ENCODE results near the gene CBFA2T3.

The CBFA2T3 gene

GRCh38 chr16:88913001-88913612 is 63.9 kb downstream of the CBFA2T3 start:
- H3K36me3 ChIP-seq (ENCODE audit: control insufficient read depth, insufficient read depth, low read length) = no peaks in the 10 kb centered on the region
- H3K27me3 ChIP-seq (ENCODE audit: control insufficient read depth, insufficient read depth, low read length, poor library complexity, severe bottlenecking) = no peaks in the 10 kb centered on the region
- H3K4me3 ChIP-seq (ENCODE audit: insufficient read depth, low read depth, low read length) = no peak overlapping the region
- no peak overlapping the region for H3K27ac ChIP-seq (ENCODE audit: insufficient read depth, low read depth, low read length, poor library complexity, severe bottlenecking)
- peaks cover 8% of the 10 kb centered on the region for H3K4me1 ChIP-seq (ENCODE audit: control insufficient read depth, insufficient read depth, low read length)
- H3K9me3 ChIP-seq (ENCODE audit: control insufficient read depth, low read length) = no peaks in the 10 kb centered on the region
- WGBS, 2 experiments = 91 to 94% methylated on average over 16 of the region's 16 CpGs

GRCh38 chr16:88912556-88912955 is 64.5 kb downstream of the CBFA2T3 start:
- Histone ChIP-seq H3K4me3 (ENCODE audit: insufficient read depth, low read depth, low read length) (no peak overlapping the region), H3K4me1 (ENCODE audit: control insufficient read depth, insufficient read depth, low read length) (peaks cover 8% of the 10 kb centered on the region), H3K9me3 (ENCODE audit: control insufficient read depth, low read length) (no peaks in the 10 kb centered on the region), H3K36me3 (ENCODE audit: control insufficient read depth, insufficient read depth, low read length) (no peaks in the 10 kb centered on the region), H3K27ac (ENCODE audit: insufficient read depth, low read depth, low read length, poor library complexity, severe bottlenecking) (no peak overlapping the region), H3K27me3 (ENCODE audit: control insufficient read depth, insufficient read depth, low read length, poor library complexity, severe bottlenecking) (no peaks in the 10 kb centered on the region)
- WGBS, 2 experiments = 74 to 78% methylated on average over 15 of the region's 15 CpGs

- Histone ChIP-seq H3K9me3 (ENCODE audit: control insufficient read depth, low read length) (no peaks in the 10 kb centered on the region), H3K36me3 (ENCODE audit: control insufficient read depth, insufficient read depth, low read length) (no peaks in the 10 kb centered on the region), H3K27me3 (ENCODE audit: control insufficient read depth, insufficient read depth, low read length, poor library complexity, severe bottlenecking) (no peaks in the 10 kb centered on the region), H3K27ac (ENCODE audit: insufficient read depth, low read depth, low read length, poor library complexity, severe bottlenecking) (no peak overlapping the region), H3K4me3 (ENCODE audit: insufficient read depth, low read depth, low read length) (no peak overlapping the region), H3K4me1 (ENCODE audit: control insufficient read depth, insufficient read depth, low read length) (peaks cover 7% of the 10 kb centered on the region)
- 92 to 96% methylated on average over 16 of the region's 16 CpGs for WGBS, 2 experiments
These were observed 65.1 kb downstream of the CBFA2T3 start for GRCh38 chr16:88911946-88912310.

GRCh38 chr16:88911136-88911945 is 65.7 kb downstream of the CBFA2T3 start:
- no peak overlapping the region for H3K27ac ChIP-seq (ENCODE audit: insufficient read depth, low read depth, low read length, poor library complexity, severe bottlenecking)
- no peaks in the 10 kb centered on the region for H3K9me3 ChIP-seq (ENCODE audit: control insufficient read depth, low read length)
- H3K27me3 ChIP-seq (ENCODE audit: control insufficient read depth, insufficient read depth, low read length, poor library complexity, severe bottlenecking) = no peaks in the 10 kb centered on the region
- H3K4me3 ChIP-seq (ENCODE audit: insufficient read depth, low read depth, low read length) = no peak overlapping the region
- 88 to 90% methylated on average over 36 of the region's 36 CpGs for WGBS, 2 experiments
- H3K4me1 ChIP-seq (ENCODE audit: control insufficient read depth, insufficient read depth, low read length) = peaks cover 3% of the 10 kb centered on the region
- H3K36me3 ChIP-seq (ENCODE audit: control insufficient read depth, insufficient read depth, low read length) = no peaks in the 10 kb centered on the region

- Histone ChIP-seq H3K9me3 (ENCODE audit: control insufficient read depth, low read length) (no peaks in the 10 kb centered on the region), H3K27ac (ENCODE audit: insufficient read depth, low read depth, low read length, poor library complexity, severe bottlenecking) (no peak overlapping the region), H3K36me3 (ENCODE audit: control insufficient read depth, insufficient read depth, low read length) (no peaks in the 10 kb centered on the region), H3K27me3 (ENCODE audit: control insufficient read depth, insufficient read depth, low read length, poor library complexity, severe bottlenecking) (no peaks in the 10 kb centered on the region), H3K4me3 (ENCODE audit: insufficient read depth, low read depth, low read length) (no peak overlapping the region), H3K4me1 (ENCODE audit: control insufficient read depth, insufficient read depth, low read length) (peaks cover 3% of the 10 kb centered on the region)
- 79 to 81% methylated on average over 26 of the region's 26 CpGs for WGBS, 2 experiments
These were observed 66.5 kb downstream of the CBFA2T3 start for GRCh38 chr16:88910284-88911135.

GRCh38 chr16:88909431-88910210 is 67.4 kb downstream of the CBFA2T3 start:
- Histone ChIP-seq H3K9me3 (ENCODE audit: control insufficient read depth, low read length) (no peaks in the 10 kb centered on the region), H3K4me1 (ENCODE audit: control insufficient read depth, insufficient read depth, low read length) (peaks cover 3% of the 10 kb centered on the region), H3K4me3 (ENCODE audit: insufficient read depth, low read depth, low read length) (no peak overlapping the region), H3K27me3 (ENCODE audit: control insufficient read depth, insufficient read depth, low read length, poor library complexity, severe bottlenecking) (no peaks in the 10 kb centered on the region), H3K27ac (ENCODE audit: insufficient read depth, low read depth, low read length, poor library complexity, severe bottlenecking) (no peak overlapping the region), H3K36me3 (ENCODE audit: control insufficient read depth, insufficient read depth, low read length) (no peaks in the 10 kb centered on the region)
- 91% methylated on average over 44 of the region's 44 CpGs for WGBS, 2 experiments

- WGBS, 2 experiments = 88 to 90% methylated on average over 17 of the region's 17 CpGs
- Histone ChIP-seq H3K9me3 (ENCODE audit: control insufficient read depth, low read length) (no peaks in the 10 kb centered on the region), H3K27me3 (ENCODE audit: control insufficient read depth, insufficient read depth, low read length, poor library complexity, severe bottlenecking) (no peaks in the 10 kb centered on the region)
These were observed 68.7 kb downstream of the CBFA2T3 start for GRCh38 chr16:88908307-88908706.

GRCh38 chr16:88907768-88908167 is 69.2 kb downstream of the CBFA2T3 start:
- Histone ChIP-seq H3K4me1 (ENCODE audit: control insufficient read depth, insufficient read depth, low read length) (peaks cover 3% of the 10 kb centered on the region), H3K27me3 (ENCODE audit: control insufficient read depth, insufficient read depth, low read length, poor library complexity, severe bottlenecking) (no peaks in the 10 kb centered on the region), H3K27ac (ENCODE audit: insufficient read depth, low read depth, low read length, poor library complexity, severe bottlenecking) (no peak overlapping the region), H3K4me3 (ENCODE audit: insufficient read depth, low read depth, low read length) (no peak overlapping the region), H3K36me3 (ENCODE audit: control insufficient read depth, insufficient read depth, low read length) (no peaks in the 10 kb centered on the region), H3K9me3 (ENCODE audit: control insufficient read depth, low read length) (no peaks in the 10 kb centered on the region)
- WGBS, 2 experiments = 78 to 80% methylated on average over 4 of the region's 4 CpGs

More at GRCh38 chr16:88908307-88908706, 68.7 kb downstream of the CBFA2T3 start:
- H3K36me3 ChIP-seq (ENCODE audit: control insufficient read depth, insufficient read depth, low read length) = no peaks in the 10 kb centered on the region
- H3K27ac ChIP-seq (ENCODE audit: insufficient read depth, low read depth, low read length, poor library complexity, severe bottlenecking) = no peak overlapping the region
- H3K4me1 ChIP-seq (ENCODE audit: control insufficient read depth, insufficient read depth, low read length) = peaks cover 3% of the 10 kb centered on the region
- H3K4me3 ChIP-seq (ENCODE audit: insufficient read depth, low read depth, low read length) = no peak overlapping the region

- no peaks in the 10 kb centered on the region for H3K4me1 ChIP-seq (ENCODE audit: control insufficient read depth, insufficient read depth, low read length)
- no peaks in the 10 kb centered on the region for H3K36me3 ChIP-seq (ENCODE audit: control insufficient read depth, insufficient read depth, low read length)
- no peaks in the 10 kb centered on the region for H3K9me3 ChIP-seq (ENCODE audit: control insufficient read depth, low read length)
- H3K4me3 ChIP-seq (ENCODE audit: insufficient read depth, low read depth, low read length) = no peak overlapping the region
- 89 to 91% methylated on average over 22 of the region's 22 CpGs for WGBS, 2 experiments
- no peak overlapping the region for H3K27ac ChIP-seq (ENCODE audit: insufficient read depth, low read depth, low read length, poor library complexity, severe bottlenecking)
- no peaks in the 10 kb centered on the region for H3K27me3 ChIP-seq (ENCODE audit: control insufficient read depth, insufficient read depth, low read length, poor library complexity, severe bottlenecking)
These were observed 70.4 kb downstream of the CBFA2T3 start for GRCh38 chr16:88906535-88907105.
